Measurements from ENCODE around the gene VWCE. TPM values are rescaled to one million over a fixed set of nuclear protein-coding genes. Genes with fewer than 3 reads are reported as not detected.

VWCE gene
- total RNA-seq, 1 donor from 2014 or later, result 5.1 TPM

GRCh38 chr11:61281581-61282250, 13.4 kb downstream of the VWCE start:
- Histone ChIP-seq H3K4me2 (peak overlapping the region; percentile 66), H3K9me3 (ENCODE audit: low read depth) (no peaks in the 10 kb centered on the region), H3K27me3 (peaks cover 11% of the 10 kb centered on the region), H3K36me3 (no peaks in the 10 kb centered on the region), H3K9ac (no peak overlapping the region), H4K20me1 (ENCODE audit: low read depth) (no peaks in the 10 kb centered on the region), H2AFZ (replicated peaks) (peak overlapping the region; percentile 45), H3K27ac (no peak overlapping the region), H3K4me1 (no peaks in the 10 kb centered on the region), H3K4me3 (no peak overlapping the region), H3F3A (ENCODE audit: low read depth) (peaks cover 8% of the 10 kb centered on the region), H3K79me2 (ENCODE audit: low read depth) (no peaks in the 10 kb centered on the region)
- Mint-ChIP-seq H3K9me3 (no peaks in the 10 kb centered on the region), H3K27me3 (ENCODE audit: insufficient read depth, low read depth) (peaks cover 8% of the 10 kb centered on the region), H3K4me1 (peaks cover 26% of the 10 kb centered on the region), H3K27ac (no peak overlapping the region), H3K4me3 (no peak overlapping the region), H3K36me3 (peaks cover 2% of the 10 kb centered on the region)
- TF ChIP-seq EZH2phosphoT487 (IDR thresholded peaks at IDR 0.05) (no peak), EZH2 (IDR thresholded peaks at IDR 0.05) (no peak), CTCF (IDR thresholded peaks at IDR 0.05) (no peak)
- peak; percentile 89 for DNase-seq (ENCODE audit: low spot score)

- no peak overlapping the region for H3K4me2 ChIP-seq
- H3K27ac Mint-ChIP-seq, result no peak overlapping the region
These were observed 14.1 kb downstream of the VWCE start for GRCh38 chr11:61280883-61281580.

GRCh38 chr11:61279934-61280659, 15.0 kb downstream of the VWCE start:
- H3K27me3 Mint-ChIP-seq (ENCODE audit: insufficient read depth, low read depth), result peaks cover 10% of the 10 kb centered on the region
- TF ChIP-seq EZH2phosphoT487 (IDR thresholded peaks at IDR 0.05), result no peak
- no peak for TF ChIP-seq EZH2 (IDR thresholded peaks at IDR 0.05)
- no peak for TF ChIP-seq CTCF (IDR thresholded peaks at IDR 0.05)
- no peak overlapping the region for H3K4me3 ChIP-seq
- H3K27me3 ChIP-seq, result peaks cover 11% of the 10 kb centered on the region
- no peak overlapping the region for H3K4me2 ChIP-seq
- H3K27ac Mint-ChIP-seq, result no peak overlapping the region
- H3K9me3 Mint-ChIP-seq, result no peaks in the 10 kb centered on the region
- no peaks in the 10 kb centered on the region for H3K36me3 Mint-ChIP-seq
- H3K36me3 ChIP-seq, result no peaks in the 10 kb centered on the region
- H3K9ac ChIP-seq, result no peak overlapping the region
- H3K79me2 ChIP-seq (ENCODE audit: low read depth), result no peaks in the 10 kb centered on the region
- H3K27ac ChIP-seq, result no peak overlapping the region
- no peak overlapping the region for H2AFZ ChIP-seq (replicated peaks)
- H3K9me3 ChIP-seq (ENCODE audit: low read depth), result no peaks in the 10 kb centered on the region
- H3K4me3 Mint-ChIP-seq, result peak overlapping the region; percentile 1
- H3F3A ChIP-seq (ENCODE audit: low read depth), result peaks cover 8% of the 10 kb centered on the region
- H4K20me1 ChIP-seq (ENCODE audit: low read depth), result no peaks in the 10 kb centered on the region
- no peak for DNase-seq (ENCODE audit: low spot score)
- H3K4me1 Mint-ChIP-seq, result peaks cover 26% of the 10 kb centered on the region
- no peaks in the 10 kb centered on the region for H3K4me1 ChIP-seq

More at GRCh38 chr11:61280883-61281580, 14.1 kb downstream of the VWCE start:
- Mint-ChIP-seq H3K9me3 (no peaks in the 10 kb centered on the region), H3K27me3 (ENCODE audit: insufficient read depth, low read depth) (peaks cover 8% of the 10 kb centered on the region), H3K4me1 (peaks cover 26% of the 10 kb centered on the region), H3K36me3 (peaks cover 2% of the 10 kb centered on the region), H3K4me3 (no peak overlapping the region)
- H3K9me3 ChIP-seq (ENCODE audit: low read depth), result no peaks in the 10 kb centered on the region
- H3K79me2 ChIP-seq (ENCODE audit: low read depth), result no peaks in the 10 kb centered on the region
- no peaks in the 10 kb centered on the region for H3K36me3 ChIP-seq
- DNase-seq (ENCODE audit: low spot score), result no peak
- no peaks in the 10 kb centered on the region for H4K20me1 ChIP-seq (ENCODE audit: low read depth)
- H3K27me3 ChIP-seq, result peaks cover 11% of the 10 kb centered on the region
- no peaks in the 10 kb centered on the region for H3K4me1 ChIP-seq
- H3K9ac ChIP-seq, result no peak overlapping the region
- H3K27ac ChIP-seq, result no peak overlapping the region
- peak overlapping the region; percentile 45 for H2AFZ ChIP-seq (replicated peaks)
- TF ChIP-seq EZH2phosphoT487 (IDR thresholded peaks at IDR 0.05), result no peak
- no peak for TF ChIP-seq CTCF (IDR thresholded peaks at IDR 0.05)
- no peak for TF ChIP-seq EZH2 (IDR thresholded peaks at IDR 0.05)
- H3F3A ChIP-seq (ENCODE audit: low read depth), result peaks cover 8% of the 10 kb centered on the region
- H3K4me3 ChIP-seq, result no peak overlapping the region
